Amygdala (tissue), 56 donors: ENCODE results near the gene HIVEP3.
A peak's percentile ranks its signal among the peaks of the same experiment; 100 is the strongest.

ENCODE experiments used
- DNase-seq, 56 donors: peaks; one replicate each; lab custom pipeline; 2025; lab: John Stamatoyannopoulos, UW

The HIVEP3 gene

GRCh38 chr1:41768583-41768982 is 150.1 kb downstream of the HIVEP3 start:
- DNase-seq, result peak in 2 of 56 donors; percentile 14 to 23

- no peak for DNase-seq
These were observed 150.9 kb downstream of the HIVEP3 start for GRCh38 chr1:41767534-41768525.

GRCh38 chr1:41766546-41766945 is 152.2 kb downstream of the HIVEP3 start:
- DNase-seq, result no peak

GRCh38 chr1:41766041-41766440 is 152.7 kb downstream of the HIVEP3 start:
- DNase-seq, result no peak

GRCh38 chr1:41765152-41765551 is 153.6 kb downstream of the HIVEP3 start:
- no peak for DNase-seq

- peak in 2 of 56 donors; percentile 24 to 27 for DNase-seq
These were observed 154.1 kb downstream of the HIVEP3 start for GRCh38 chr1:41764656-41765055.

GRCh38 chr1:41762777-41763176 is 155.9 kb downstream of the HIVEP3 start:
- DNase-seq, result no peak

GRCh38 chr1:41762251-41762650 is 156.5 kb downstream of the HIVEP3 start:
- no peak for DNase-seq

- no peak for DNase-seq
These were observed 159.7 kb downstream of the HIVEP3 start for GRCh38 chr1:41758904-41759548.

- DNase-seq, result no peak
These were observed 160.2 kb downstream of the HIVEP3 start for GRCh38 chr1:41758500-41758899.

GRCh38 chr1:41754540-41754939 is 164.2 kb downstream of the HIVEP3 start:
- DNase-seq, result no peak

GRCh38 chr1:41752514-41753170 is 166.1 kb downstream of the HIVEP3 start:
- DNase-seq, result no peak

GRCh38 chr1:41751804-41752513 is 166.8 kb downstream of the HIVEP3 start:
- DNase-seq, result no peak

GRCh38 chr1:41749991-41750745 is 168.6 kb downstream of the HIVEP3 start:
- no peak for DNase-seq

GRCh38 chr1:41745022-41745421 is 173.7 kb downstream of the HIVEP3 start:
- no peak for DNase-seq

GRCh38 chr1:41743366-41743765 is 175.4 kb downstream of the HIVEP3 start:
- DNase-seq, result no peak

- peak in 3 of 56 donors; percentile 7 to 37 (median 34) for DNase-seq
These were observed 176.5 kb downstream of the HIVEP3 start for GRCh38 chr1:41742219-41742618.

- DNase-seq, result no peak
These were observed 177.5 kb downstream of the HIVEP3 start for GRCh38 chr1:41741244-41741643.

- DNase-seq, result no peak
These were observed 178.0 kb downstream of the HIVEP3 start for GRCh38 chr1:41740630-41741239.
